Stimulated activated CD8-positive, alpha-beta memory T cell treated with anti-CD3 and anti-CD28 coated beads, Interleukin-2, amount 100 ng/mL, for 48 hours (primary cell): ENCODE measurements around the gene OR4C6.

Experiments used
- DNase-seq, 2 donors: peaks; one replicate each; pipeline ENCODE4 v3.0.0-alpha.2; 2020; ENCODE audit warnings: low read depth in 2 of 2

Gene OR4C6

GRCh38 chr11:55661901-55662300 lies at the start of gene OR4C6:
OR4C6 (plus strand) TSS chr11:55662201; CDS start chr11:55665167, 2,966 bp downstream.
- no peak for DNase-seq

DNA sequence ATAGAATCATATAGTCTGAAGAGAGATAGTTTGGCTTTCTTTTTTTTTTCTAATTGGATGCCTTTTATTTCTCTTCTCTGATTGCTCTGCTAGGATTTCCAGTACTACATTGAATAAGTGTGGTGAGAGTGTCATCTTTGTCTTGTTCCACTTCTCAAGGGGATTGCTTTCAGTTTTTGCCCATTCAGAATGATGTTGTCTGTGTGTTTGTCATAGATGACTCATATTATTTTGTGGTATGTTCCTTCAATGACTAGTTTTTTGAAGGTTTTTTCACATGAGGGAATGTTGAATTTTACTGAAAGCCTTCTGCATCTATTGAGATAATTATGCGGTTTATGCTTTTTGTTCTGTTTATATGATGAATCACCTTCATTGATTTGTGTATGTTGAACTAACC lies 37.5 kb upstream of the OR4C6 start:
- no peak for DNase-seq

GRCh38 chr11:55634813-55635212 lies 27.2 kb upstream of the OR4C6 start, which contains the start of gene OR4P4:
OR4P4 (plus strand) TSS chr11:55635113.
- DNase-seq, result no peak

DNA sequence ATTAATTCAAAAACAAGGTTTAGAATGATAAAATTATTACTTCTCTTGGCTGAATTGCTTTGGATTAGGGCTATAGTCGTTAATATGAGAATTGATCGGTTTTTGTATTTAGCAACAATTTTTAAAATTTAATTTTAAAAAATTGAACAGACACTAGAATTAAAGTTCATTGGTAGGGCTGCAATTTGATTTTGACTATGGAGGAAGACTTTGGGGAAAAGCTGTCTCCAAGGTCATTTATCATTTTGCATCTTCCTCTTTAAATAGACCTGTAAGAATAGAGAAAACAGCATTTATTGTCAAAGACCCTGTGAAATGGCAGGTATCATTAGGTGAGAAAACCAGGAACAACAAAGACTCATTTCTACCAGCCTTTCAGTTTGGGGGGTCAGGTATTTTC lies 14.0 kb upstream of the OR4C6 start, which contains the start of gene OR4S2:
OR4S2 (plus strand) TSS at position 301 of the 400 bp plus-strand sequence. CDS start 2,577 bp downstream, outside the sequence.
- DNase-seq, result no peak

- DNase-seq, result no peak
Observed at GRCh38 chr11:55652560-55652959, 9.4 kb upstream of the OR4C6 start.

- no peak for DNase-seq
Observed at GRCh38 chr11:55655096-55655495, 6.9 kb upstream of the OR4C6 start.

DNA sequence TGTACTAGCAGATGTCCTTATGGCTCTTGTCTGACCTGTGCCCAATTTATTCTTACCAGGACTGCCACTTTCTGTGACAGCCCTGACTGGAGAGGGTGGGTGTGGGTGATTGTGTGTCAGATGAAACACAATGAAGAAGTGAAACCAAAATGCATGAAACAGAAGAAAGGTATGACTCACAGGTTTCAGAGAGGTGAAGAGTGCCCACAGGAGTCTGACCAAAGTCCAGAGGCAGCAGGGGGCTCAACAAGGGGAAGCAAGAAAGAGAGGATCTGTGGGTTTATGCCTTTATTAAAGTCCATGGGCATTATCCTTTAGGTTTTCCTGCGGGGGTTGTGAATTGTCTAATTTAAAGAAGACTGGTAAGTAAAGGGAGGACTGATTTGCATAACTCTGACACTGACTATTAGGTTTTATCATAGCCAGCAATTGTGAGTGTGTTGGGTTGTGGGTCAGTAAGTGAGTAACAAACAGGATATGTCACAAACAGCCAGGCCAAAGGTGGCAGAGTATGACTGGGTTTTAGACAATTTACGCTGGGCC lies 3.9 kb upstream of the OR4C6 start:
- DNase-seq, result no peak

DNA sequence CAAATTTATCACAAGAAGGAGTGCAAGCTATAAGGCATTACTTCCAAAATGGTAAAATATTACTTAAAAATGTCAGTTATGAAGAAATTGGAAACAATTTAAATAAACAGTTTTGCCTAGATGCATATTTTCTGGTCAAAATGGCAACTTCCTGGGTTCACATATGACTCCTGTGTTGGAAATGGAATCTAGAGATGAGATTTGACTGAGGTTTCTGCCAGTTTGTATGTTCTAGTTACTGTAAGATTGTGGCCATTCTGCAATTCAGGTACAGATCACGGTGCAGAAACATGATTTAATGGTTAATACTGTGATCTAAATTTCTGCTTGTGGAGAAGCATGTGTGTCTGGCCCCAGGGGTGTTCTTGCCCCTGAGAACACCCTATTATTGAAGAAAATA lies 3.4 kb upstream of the OR4C6 start:
- DNase-seq, result no peak

GRCh38 chr11:55669376-55669775 lies 7.4 kb downstream of the OR4C6 start:
- no peak for DNase-seq

- no peak for DNase-seq
Observed at GRCh38 chr11:55673860-55674259, 11.9 kb downstream of the OR4C6 start.

GRCh38 chr11:55697817-55698216 lies 35.8 kb downstream of the OR4C6 start:
- DNase-seq, result no peak

GRCh38 chr11:55701429-55701828 lies 39.4 kb downstream of the OR4C6 start:
- no peak for DNase-seq

- no peak for DNase-seq
Observed at GRCh38 chr11:55707029-55707428, 45.0 kb downstream of the OR4C6 start.

DNA sequence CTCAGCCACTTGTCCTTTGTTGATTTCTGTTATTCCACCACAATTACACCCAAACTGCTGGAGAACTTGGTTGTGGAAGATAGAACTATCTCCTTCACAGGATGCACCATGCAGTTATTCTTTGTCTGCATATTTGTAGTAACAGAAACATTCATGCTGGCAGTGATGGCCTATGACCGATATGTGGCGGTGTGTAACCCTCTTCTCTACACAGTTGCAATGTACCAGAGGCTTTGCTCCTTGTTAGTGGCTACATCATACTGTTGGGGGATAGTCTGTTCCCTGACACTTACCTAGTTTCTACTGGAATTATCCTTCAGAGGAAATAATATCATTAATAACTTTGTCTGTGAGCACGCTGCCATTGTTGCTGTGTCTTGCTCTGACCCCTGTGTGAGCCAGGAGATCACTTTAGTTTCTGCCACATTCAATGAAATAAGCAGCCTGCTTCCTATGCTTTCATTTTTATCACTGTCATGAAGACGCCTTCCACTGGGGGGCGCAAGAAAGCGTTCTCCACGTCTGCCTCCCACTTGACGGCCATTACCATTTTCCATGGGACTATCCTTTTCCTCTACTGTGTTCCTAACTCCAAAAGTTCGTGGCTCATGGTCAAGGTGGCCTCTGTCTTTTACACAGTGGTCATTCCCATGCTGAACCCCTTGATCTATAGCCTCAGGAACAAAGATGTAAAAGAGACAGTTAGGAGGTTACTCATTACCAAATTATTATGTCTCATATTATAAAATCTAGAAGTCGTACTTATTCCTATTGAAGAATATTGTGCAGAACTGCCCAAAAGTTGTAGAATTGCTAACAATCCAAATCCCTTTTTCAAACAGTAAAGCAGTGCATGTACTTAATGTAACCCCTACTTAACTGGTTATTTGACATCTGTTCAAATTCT lies 53.2 kb downstream of the OR4C6 start:
- DNase-seq, result no peak
